ENCODE measurements around the gene OR52M1. TPM values are rescaled to one million over a fixed set of nuclear protein-coding genes. Genes with fewer than 3 reads are reported as not detected.

OR52M1 gene
- total RNA-seq, 2 experiments from 2014 or later = not detected

DNA sequence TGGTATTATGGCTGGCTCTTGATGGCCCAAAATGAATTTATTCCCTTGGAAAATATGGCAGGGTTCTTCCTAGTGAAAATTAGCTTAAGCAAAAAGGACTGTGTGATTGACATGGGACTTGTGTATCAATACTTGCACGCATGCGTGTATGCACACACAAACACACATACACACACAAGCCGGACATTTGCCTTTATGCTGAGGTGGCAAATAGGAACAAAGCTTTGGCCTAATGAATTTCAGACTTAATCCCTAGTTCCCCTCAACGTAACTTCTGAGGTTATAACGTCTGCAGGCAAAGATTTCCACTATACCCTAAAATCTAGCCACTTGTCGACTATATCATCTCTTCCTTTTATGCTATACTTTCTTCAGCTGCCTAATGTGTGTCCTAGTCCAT is 33.6 kb downstream of the OR52M1 start:
- H3K36me3 Mint-ChIP-seq (ENCODE audit: low read depth) = no peaks in the 10 kb centered on the region
- no peak for ATAC-seq
- peaks cover 23% of the 10 kb centered on the region for H3K27me3 Mint-ChIP-seq
- intact Hi-C loops (cut with micrococcal nuclease) = no loop called here
- DNase-seq = no peak
- H3K4me1 Mint-ChIP-seq (ENCODE audit: low read depth) = peaks cover 4% of the 10 kb centered on the region
- ChIA-PET CTCF (no interaction called here), POLR2A (no interaction called here)
- H3K4me3 Mint-ChIP-seq = no peak overlapping the region
- no peak overlapping the region for H3K27ac Mint-ChIP-seq
- no peaks in the 10 kb centered on the region for H3K9me3 Mint-ChIP-seq
- TF ChIP-seq, protein P1, sequence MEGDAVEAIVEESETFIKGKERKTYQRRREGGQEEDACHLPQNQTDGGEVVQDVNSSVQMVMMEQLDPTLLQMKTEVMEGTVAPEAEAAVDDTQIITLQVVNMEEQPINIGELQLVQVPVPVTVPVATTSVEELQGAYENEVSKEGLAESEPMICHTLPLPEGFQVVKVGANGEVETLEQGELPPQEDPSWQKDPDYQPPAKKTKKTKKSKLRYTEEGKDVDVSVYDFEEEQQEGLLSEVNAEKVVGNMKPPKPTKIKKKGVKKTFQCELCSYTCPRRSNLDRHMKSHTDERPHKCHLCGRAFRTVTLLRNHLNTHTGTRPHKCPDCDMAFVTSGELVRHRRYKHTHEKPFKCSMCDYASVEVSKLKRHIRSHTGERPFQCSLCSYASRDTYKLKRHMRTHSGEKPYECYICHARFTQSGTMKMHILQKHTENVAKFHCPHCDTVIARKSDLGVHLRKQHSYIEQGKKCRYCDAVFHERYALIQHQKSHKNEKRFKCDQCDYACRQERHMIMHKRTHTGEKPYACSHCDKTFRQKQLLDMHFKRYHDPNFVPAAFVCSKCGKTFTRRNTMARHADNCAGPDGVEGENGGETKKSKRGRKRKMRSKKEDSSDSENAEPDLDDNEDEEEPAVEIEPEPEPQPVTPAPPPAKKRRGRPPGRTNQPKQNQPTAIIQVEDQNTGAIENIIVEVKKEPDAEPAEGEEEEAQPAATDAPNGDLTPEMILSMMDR (IDR thresholded peaks at IDR 0.05) = no peak

GRCh38 chr11:4580124-4580523 is 35.1 kb downstream of the OR52M1 start:
- no peaks in the 10 kb centered on the region for H3K36me3 Mint-ChIP-seq (ENCODE audit: low read depth)
- no peak overlapping the region for H3K27ac Mint-ChIP-seq
- H3K9me3 Mint-ChIP-seq = no peaks in the 10 kb centered on the region
- ChIA-PET CTCF (no interaction called here), POLR2A (no interaction called here)
- TF ChIP-seq, protein P1 (IDR thresholded peaks at IDR 0.05) = no peak
- ATAC-seq (no peak), DNase-seq (no peak)
- intact Hi-C loops (cut with micrococcal nuclease) = no loop called here
- peaks cover 30% of the 10 kb centered on the region for H3K27me3 Mint-ChIP-seq
- H3K4me3 Mint-ChIP-seq = no peak overlapping the region
- peaks cover 4% of the 10 kb centered on the region for H3K4me1 Mint-ChIP-seq (ENCODE audit: low read depth)

- intact Hi-C loops (cut with micrococcal nuclease) = no loop called here
- H3K4me1 Mint-ChIP-seq (ENCODE audit: low read depth) = no peaks in the 10 kb centered on the region
- TF ChIP-seq, protein P1 (IDR thresholded peaks at IDR 0.05) = no peak
- no peak within 1 kb of the TSS for H3K4me3 Mint-ChIP-seq
- ChIA-PET CTCF (no interaction called here), POLR2A (no interaction called here)
- no peaks in the 10 kb centered on the region for H3K9me3 Mint-ChIP-seq
- H3K27ac Mint-ChIP-seq = no peak within 1 kb of the TSS
- ATAC-seq (no peak), DNase-seq (no peak)
- H3K27me3 Mint-ChIP-seq = peaks cover 33% of the 10 kb centered on the region
- H3K36me3 Mint-ChIP-seq (ENCODE audit: low read depth) = no peaks in the 10 kb centered on the region
These were observed 36.5 kb downstream of the OR52M1 start, which contains the start of gene OR52I2 for GRCh38 chr11:4581443-4581842. Gene OR52I2, plus strand, starts transcription at chr11:4581743.

GRCh38 chr11:4589017-4589416 is 44.0 kb downstream of the OR52M1 start:
- TF ChIP-seq, protein P1 (IDR thresholded peaks at IDR 0.05) = no peak
- ChIA-PET POLR2A (no interaction called here), CTCF (no interaction called here)
- no peak overlapping the region for H3K4me3 Mint-ChIP-seq
- ATAC-seq = no peak
- no peaks in the 10 kb centered on the region for H3K4me1 Mint-ChIP-seq (ENCODE audit: low read depth)
- H3K27me3 Mint-ChIP-seq = peaks cover 12% of the 10 kb centered on the region
- H3K27ac Mint-ChIP-seq = no peak overlapping the region
- no peaks in the 10 kb centered on the region for H3K36me3 Mint-ChIP-seq (ENCODE audit: low read depth)
- no peaks in the 10 kb centered on the region for H3K9me3 Mint-ChIP-seq
- DNase-seq = no peak
- intact Hi-C loops (cut with micrococcal nuclease) = no loop called here

DNA sequence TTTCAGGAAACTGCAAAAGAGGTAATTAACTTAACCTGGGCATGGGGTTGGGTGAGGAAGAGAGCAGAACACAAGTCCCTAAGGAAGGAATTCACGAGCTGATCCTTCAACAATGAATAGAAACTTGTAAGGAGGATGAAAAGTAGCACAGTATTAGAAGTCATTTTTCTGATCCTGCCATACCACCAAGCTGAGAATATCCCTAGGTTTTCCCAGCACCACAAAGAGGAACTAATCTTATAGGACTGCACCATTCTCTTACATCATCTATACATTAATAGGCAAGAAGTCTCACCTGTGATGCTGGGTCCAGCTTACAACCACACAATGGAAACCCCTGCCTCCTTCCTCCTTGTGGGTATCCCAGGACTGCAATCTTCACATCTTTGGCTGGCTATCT is 48.7 kb downstream of the OR52M1 start, which contains the start of gene OR52I1:
OR52I1 (plus strand) TSS at position 301 of the 400 bp plus-strand sequence; CDS start at position 301, 0 bp downstream.
- Mint-ChIP-seq H3K4me3 (no peak within 1 kb of the TSS), H3K4me1 (ENCODE audit: low read depth) (no peaks in the 10 kb centered on the region), H3K9me3 (no peaks in the 10 kb centered on the region), H3K36me3 (ENCODE audit: low read depth) (peaks cover 5% of the 10 kb centered on the region), H3K27ac (no peak within 1 kb of the TSS), H3K27me3 (peaks cover under 1% of the 10 kb centered on the region)
- CTCF ChIA-PET = no interaction called here
- TF ChIP-seq, protein P1 (IDR thresholded peaks at IDR 0.05) = no peak
- no peak for DNase-seq
- intact Hi-C loops (cut with micrococcal nuclease) = no loop called here
- no peak for ATAC-seq
- POLR2A ChIA-PET = no interaction called here

Other genes with a start within 250 kb of the OR52M1 start
- gene OR52B4, start 176.8 kb upstream of the OR52M1 start, total RNA-seq = not detected
- gene TRIM21, start 151.5 kb upstream of the OR52M1 start, total RNA-seq = 10 to 100 TPM; 24.8 to 25.5 TPM
- not detected for gene OR52K2, start 95.9 kb upstream of the OR52M1 start, total RNA-seq
- gene OR52K1, start 62.5 kb upstream of the OR52M1 start, total RNA-seq = not detected
- gene OR52I2, start 36.6 kb downstream of the OR52M1 start, total RNA-seq = not detected
- not detected for gene OR52I1, start 48.8 kb downstream of the OR52M1 start, total RNA-seq
- gene TRIM68, start 63.0 kb downstream of the OR52M1 start, total RNA-seq = 10 to 100 TPM; 10.2 to 11.4 TPM
- not detected for gene OR51D1, start 92.3 kb downstream of the OR52M1 start, total RNA-seq
- gene OR51E1, start 98.8 kb downstream of the OR52M1 start, total RNA-seq = not detected
- gene OR51E2, start 152.7 kb downstream of the OR52M1 start, total RNA-seq = not detected
- gene MMP26, start 159.6 kb downstream of the OR52M1 start, total RNA-seq = not detected
- not detected for gene OR51F1, start 224.7 kb downstream of the OR52M1 start, total RNA-seq